WERI-Rb-1 (cell line): ENCODE results near the gene NGF.

Experiments used
- DNase-seq: peaks from one replicate; pipeline ENCODE4 v3.0.0-alpha.2; 2020
- H3K27ac ChIP-seq: fragments of 250-450 bp; sonication (Bioruptor Pico); 2 replicates; pipeline ENCODE4 v1.5.1; 2020; ENCODE audit warnings: mild to moderate bottlenecking, moderate library complexity
- H3K27me3 ChIP-seq: fragments of 250-450 bp; sonication (Bioruptor Pico); 2 replicates; pipeline ENCODE4 v1.5.1; 2021; ENCODE audit warnings: mild to moderate bottlenecking, low read depth, moderate library complexity; ENCODE audit not compliant: insufficient read depth, severe bottlenecking
- H3K36me3 ChIP-seq: fragments of 250-450 bp; sonication (Bioruptor Pico); 2 replicates; pipeline ENCODE4 v1.5.1; 2020; ENCODE audit warnings: mild to moderate bottlenecking, moderate library complexity
- H3K4me3 ChIP-seq: 2 replicates; pipeline ENCODE4 v1.5.1; 2011; ENCODE audit warnings: low read depth, mild to moderate bottlenecking, control low read depth, low read length
- H3K9me3 ChIP-seq: fragments of 250-450 bp; sonication (Bioruptor Pico); 2 replicates; pipeline ENCODE4 v1.5.1; 2021; ENCODE audit warnings: mild to moderate bottlenecking, moderate library complexity; ENCODE audit not compliant: severe bottlenecking
- TF ChIP-seq, protein P1 (sequence below): IDR thresholded peaks from 2 replicates; pipeline ENCODE4 v1.5.1; 2011; ENCODE audit warnings: low read depth, mild to moderate bottlenecking, control low read depth, inconsistent platforms, low read length

Gene NGF

GRCh38 chr1:115356356-115356755 lies 18.3 kb upstream of the NGF start:
- Histone ChIP-seq H3K27ac (no peak overlapping the region), H3K27me3 (no peaks in the 10 kb centered on the region), H3K9me3 (no peaks in the 10 kb centered on the region), H3K36me3 (no peaks in the 10 kb centered on the region), H3K4me3 (no peak overlapping the region)
- DNase-seq: peak; percentile 56
- TF ChIP-seq, protein P1, sequence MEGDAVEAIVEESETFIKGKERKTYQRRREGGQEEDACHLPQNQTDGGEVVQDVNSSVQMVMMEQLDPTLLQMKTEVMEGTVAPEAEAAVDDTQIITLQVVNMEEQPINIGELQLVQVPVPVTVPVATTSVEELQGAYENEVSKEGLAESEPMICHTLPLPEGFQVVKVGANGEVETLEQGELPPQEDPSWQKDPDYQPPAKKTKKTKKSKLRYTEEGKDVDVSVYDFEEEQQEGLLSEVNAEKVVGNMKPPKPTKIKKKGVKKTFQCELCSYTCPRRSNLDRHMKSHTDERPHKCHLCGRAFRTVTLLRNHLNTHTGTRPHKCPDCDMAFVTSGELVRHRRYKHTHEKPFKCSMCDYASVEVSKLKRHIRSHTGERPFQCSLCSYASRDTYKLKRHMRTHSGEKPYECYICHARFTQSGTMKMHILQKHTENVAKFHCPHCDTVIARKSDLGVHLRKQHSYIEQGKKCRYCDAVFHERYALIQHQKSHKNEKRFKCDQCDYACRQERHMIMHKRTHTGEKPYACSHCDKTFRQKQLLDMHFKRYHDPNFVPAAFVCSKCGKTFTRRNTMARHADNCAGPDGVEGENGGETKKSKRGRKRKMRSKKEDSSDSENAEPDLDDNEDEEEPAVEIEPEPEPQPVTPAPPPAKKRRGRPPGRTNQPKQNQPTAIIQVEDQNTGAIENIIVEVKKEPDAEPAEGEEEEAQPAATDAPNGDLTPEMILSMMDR: no peak

GRCh38 chr1:115355069-115355468 lies 17.0 kb upstream of the NGF start:
- DNase-seq: no peak
- TF ChIP-seq, protein P1: no peak
- H3K27me3 ChIP-seq: no peaks in the 10 kb centered on the region
- no peaks in the 10 kb centered on the region for H3K36me3 ChIP-seq
- H3K9me3 ChIP-seq: no peaks in the 10 kb centered on the region
- no peak overlapping the region for H3K4me3 ChIP-seq
- H3K27ac ChIP-seq: no peak overlapping the region

DNA sequence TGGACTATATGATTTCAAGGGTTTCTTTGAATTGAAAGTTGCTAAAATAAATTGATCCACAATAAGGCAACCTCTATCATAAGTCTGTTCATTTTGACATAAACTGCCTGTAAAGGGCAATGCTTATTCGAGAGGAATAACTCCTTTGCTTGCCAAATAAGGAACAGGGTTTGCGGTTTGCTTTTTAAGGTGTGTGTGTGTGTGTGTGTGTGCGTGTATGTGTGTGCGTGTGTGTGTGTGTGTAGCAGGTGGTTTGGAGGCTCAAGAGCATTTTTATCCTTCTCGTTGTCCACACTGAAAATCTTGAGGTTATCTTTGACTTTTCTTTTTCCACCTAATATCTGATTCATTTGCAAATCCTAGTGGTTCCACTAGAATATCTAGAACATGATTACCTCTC lies 13.1 kb upstream of the NGF start:
- Histone ChIP-seq H3K36me3 (no peaks in the 10 kb centered on the region), H3K27ac (no peak overlapping the region), H3K9me3 (no peaks in the 10 kb centered on the region), H3K27me3 (no peaks in the 10 kb centered on the region), H3K4me3 (no peak overlapping the region)
- no peak for DNase-seq
- TF ChIP-seq, protein P1: no peak

DNA sequence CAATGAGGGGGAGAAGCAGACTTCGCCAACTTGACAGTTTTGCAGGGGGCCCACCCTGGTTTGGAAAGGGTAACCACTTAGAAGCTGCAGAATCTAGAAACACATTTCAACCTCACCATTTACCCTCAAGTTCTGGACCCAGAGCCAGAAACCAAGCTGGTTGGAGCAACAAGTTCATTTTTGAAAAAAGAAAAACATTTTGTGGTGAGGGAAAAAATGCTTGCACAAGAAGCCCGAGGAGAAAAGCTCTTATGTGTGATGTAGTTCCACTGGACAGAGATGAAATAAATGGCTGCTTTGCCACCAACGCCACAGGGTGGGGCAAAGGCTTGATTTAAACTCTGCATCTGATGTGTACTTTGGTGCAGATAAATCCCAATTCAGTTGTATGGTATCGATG lies 10.6 kb upstream of the NGF start:
- no peaks in the 10 kb centered on the region for H3K9me3 ChIP-seq
- no peak overlapping the region for H3K27ac ChIP-seq
- H3K4me3 ChIP-seq: no peak overlapping the region
- no peak for DNase-seq
- no peaks in the 10 kb centered on the region for H3K36me3 ChIP-seq
- no peaks in the 10 kb centered on the region for H3K27me3 ChIP-seq
- TF ChIP-seq, protein P1: no peak

DNA sequence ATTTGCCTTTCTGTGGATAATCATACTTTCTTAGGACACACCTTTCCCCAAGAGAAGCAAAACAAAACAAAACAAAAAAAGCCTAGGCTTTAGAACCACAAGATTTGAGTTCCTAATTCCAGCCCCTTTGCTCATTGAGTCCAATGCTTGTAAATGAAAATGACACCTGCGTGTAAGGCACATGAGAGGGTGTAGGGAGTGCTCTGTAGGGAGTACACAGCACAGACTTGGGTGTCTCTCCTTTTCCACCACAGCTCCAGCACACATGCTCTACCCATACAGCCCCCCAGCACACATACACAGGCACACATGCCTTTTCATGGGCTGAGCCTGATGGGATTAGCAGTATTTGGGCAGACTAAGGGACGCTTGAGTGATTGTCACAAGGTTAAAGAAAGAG lies 9.2 kb upstream of the NGF start:
- peak; percentile 34 for DNase-seq
- Histone ChIP-seq H3K27me3 (no peaks in the 10 kb centered on the region), H3K4me3 (no peak overlapping the region), H3K36me3 (no peaks in the 10 kb centered on the region), H3K9me3 (no peaks in the 10 kb centered on the region), H3K27ac (no peak overlapping the region)
- TF ChIP-seq, protein P1: no peak

GRCh38 chr1:115343200-115343737 lies 5.2 kb upstream of the NGF start:
- no peaks in the 10 kb centered on the region for H3K27me3 ChIP-seq
- no peak overlapping the region for H3K27ac ChIP-seq
- H3K36me3 ChIP-seq: no peaks in the 10 kb centered on the region
- no peaks in the 10 kb centered on the region for H3K9me3 ChIP-seq
- H3K4me3 ChIP-seq: no peak overlapping the region
- DNase-seq: no peak
- TF ChIP-seq, protein P1: no peak
